Measurements from ENCODE around the gene ITPR2.
"Not testable (repeated sequence)": the region's sequence is repeated elsewhere in the genome, so short reads cannot be mapped to it uniquely, and the experiment has no call there.

Gene ITPR2

GRCh38 chr12:26683443-26683842, 149.6 kb downstream of the ITPR2 start:
- Histone ChIP-seq H3K36me3 (ENCODE audit: low read depth) (no peaks in the 10 kb centered on the region), H3K4me3 (ENCODE audit: severe bottlenecking) (no peak overlapping the region), H3K9me3 (ENCODE audit: severe bottlenecking) (no peaks in the 10 kb centered on the region), H3K27ac (ENCODE audit: poor library complexity, severe bottlenecking) (no peak overlapping the region), H3K4me1 (ENCODE audit: insufficient read depth, poor library complexity, severe bottlenecking) (no peaks in the 10 kb centered on the region), H3K27me3 (ENCODE audit: insufficient read depth, poor library complexity, severe bottlenecking) (no peaks in the 10 kb centered on the region)
- ATAC-seq (ENCODE audit: low read depth) (no peak), DNase-seq (ENCODE audit: low spot score) (no peak)
- TF ChIP-seq CTCF (IDR thresholded peaks at IDR 0.05; ENCODE audit: poor library complexity, severe bottlenecking), result no peak

GRCh38 chr12:26680727-26681455, 152.1 kb downstream of the ITPR2 start:
- no peaks in the 10 kb centered on the region for H3K27me3 ChIP-seq (ENCODE audit: insufficient read depth, poor library complexity, severe bottlenecking)
- ATAC-seq (ENCODE audit: low read depth), result no peak

GRCh38 chr12:26678697-26679660, 154.0 kb downstream of the ITPR2 start:
- Histone ChIP-seq H3K27ac (ENCODE audit: poor library complexity, severe bottlenecking) (no peak overlapping the region), H3K9me3 (ENCODE audit: severe bottlenecking) (no peaks in the 10 kb centered on the region)

More at GRCh38 chr12:26680727-26681455, 152.1 kb downstream of the ITPR2 start:
- H3K36me3 ChIP-seq (ENCODE audit: low read depth), result no peaks in the 10 kb centered on the region
- H3K4me1 ChIP-seq (ENCODE audit: insufficient read depth, poor library complexity, severe bottlenecking), result no peaks in the 10 kb centered on the region
- H3K9me3 ChIP-seq (ENCODE audit: severe bottlenecking), result no peaks in the 10 kb centered on the region
- no peak overlapping the region for H3K27ac ChIP-seq (ENCODE audit: poor library complexity, severe bottlenecking)
- no peak for TF ChIP-seq CTCF (IDR thresholded peaks at IDR 0.05; ENCODE audit: poor library complexity, severe bottlenecking)
- DNase-seq (ENCODE audit: low spot score), result no peak
- H3K4me3 ChIP-seq (ENCODE audit: severe bottlenecking), result no peak overlapping the region

GRCh38 chr12:26671487-26671886, 161.5 kb downstream of the ITPR2 start:
- not testable (repeated sequence) for H3K36me3 ChIP-seq (ENCODE audit: low read depth); H3K27me3 ChIP-seq (ENCODE audit: insufficient read depth, poor library complexity, severe bottlenecking); H3K9me3 ChIP-seq (ENCODE audit: severe bottlenecking); H3K4me3 ChIP-seq (ENCODE audit: severe bottlenecking); H3K27ac ChIP-seq (ENCODE audit: poor library complexity, severe bottlenecking); ATAC-seq (ENCODE audit: low read depth); DNase-seq (ENCODE audit: low spot score); H3K4me1 ChIP-seq (ENCODE audit: insufficient read depth, poor library complexity, severe bottlenecking)

More at GRCh38 chr12:26678697-26679660, 154.0 kb downstream of the ITPR2 start:
- Histone ChIP-seq H3K4me3 (ENCODE audit: severe bottlenecking) (no peak overlapping the region), H3K4me1 (ENCODE audit: insufficient read depth, poor library complexity, severe bottlenecking) (no peaks in the 10 kb centered on the region), H3K36me3 (ENCODE audit: low read depth) (no peaks in the 10 kb centered on the region), H3K27me3 (ENCODE audit: insufficient read depth, poor library complexity, severe bottlenecking) (no peaks in the 10 kb centered on the region)
- no peak for DNase-seq (ENCODE audit: low spot score)
- no peak for ATAC-seq (ENCODE audit: low read depth)
- no peak for TF ChIP-seq CTCF (IDR thresholded peaks at IDR 0.05; ENCODE audit: poor library complexity, severe bottlenecking)

- Histone ChIP-seq H3K9me3 (ENCODE audit: severe bottlenecking) (no peaks in the 10 kb centered on the region), H3K27me3 (ENCODE audit: insufficient read depth, poor library complexity, severe bottlenecking) (no peaks in the 10 kb centered on the region), H3K27ac (ENCODE audit: poor library complexity, severe bottlenecking) (no peak overlapping the region), H3K4me1 (ENCODE audit: insufficient read depth, poor library complexity, severe bottlenecking) (no peaks in the 10 kb centered on the region), H3K4me3 (ENCODE audit: severe bottlenecking) (no peak overlapping the region), H3K36me3 (ENCODE audit: low read depth) (no peaks in the 10 kb centered on the region)
- no peak for TF ChIP-seq CTCF (IDR thresholded peaks at IDR 0.05; ENCODE audit: poor library complexity, severe bottlenecking)
- ATAC-seq (ENCODE audit: low read depth) (no peak), DNase-seq (ENCODE audit: low spot score) (no peak)
Observed at GRCh38 chr12:26668847-26669246, 164.1 kb downstream of the ITPR2 start.
